H1 (cell line): ENCODE results near the gene TARP.

Experiments used
- CTCF ChIA-PET: fragments of 300-600 bp; sonication (Branson Sonifier 250); formaldehyde crosslinking; loops from one replicate; lab custom pipeline; 2021; ENCODE audit not compliant: partially characterized antibody; lab: Charles Lee
- POLR2A ChIA-PET: fragments of 300-600 bp; sonication (Branson Sonifier 250); formaldehyde crosslinking; loops from one replicate; lab custom pipeline; 2021; ENCODE audit warnings: inconsistent platforms; ENCODE audit not compliant: partially characterized antibody; lab: Charles Lee
- DNase-seq, 2 experiments: peaks; one replicate each; pipeline versions ENCODE4 v3.0.0 to v3.0.0-alpha.2; 2010 to 2022; ENCODE audit warnings: low spot score in 2 of 2, low read depth in 1 of 2, mixed read lengths in 1 of 2
- FAIRE-seq: peaks from 2 replicates; lab custom pipeline; 2011; peaks lifted over from hg19 to GRCh38; lab: Jason Lieb, UNC
- H2AFZ ChIP-seq: 2 replicates; pipeline ENCODE4 v1.8.1; 2012; ENCODE audit warnings: low read length, inconsistent platforms
- H2AK5ac ChIP-seq: 2 replicates; pipeline ENCODE4 v1.6.1; 2013; ENCODE audit warnings: low read depth, low read length
- H2BK120ac ChIP-seq: replicated peaks from 2 replicates; pipeline ENCODE3; 2013; ENCODE audit warnings: low read depth, low read length, inconsistent platforms
- H2BK12ac ChIP-seq: 2 replicates; pipeline ENCODE4 v1.6.1; 2013; ENCODE audit warnings: low read depth, low read length
- H2BK15ac ChIP-seq: 2 replicates; pipeline ENCODE4 v1.6.1; 2013; ENCODE audit warnings: low read length
- H2BK20ac ChIP-seq: 2 replicates; pipeline ENCODE4 v1.6.1; 2013; ENCODE audit warnings: low read length
- H2BK5ac ChIP-seq: 2 replicates; pipeline ENCODE4 v1.6.1; 2013; ENCODE audit warnings: low read depth, low read length
- H3K14ac ChIP-seq: 2 replicates; pipeline ENCODE4 v1.6.1; 2013; ENCODE audit warnings: inconsistent platforms; ENCODE audit not compliant: insufficient read length
- H3K18ac ChIP-seq: 2 replicates; pipeline ENCODE4 v1.6.1; 2013; ENCODE audit warnings: low read length; ENCODE audit errors: extremely low read depth
- H3K23ac ChIP-seq: 2 replicates; pipeline ENCODE4 v1.6.1; 2013; ENCODE audit warnings: inconsistent platforms; ENCODE audit not compliant: insufficient read length
- H3K23me2 ChIP-seq: 2 replicates; pipeline ENCODE4 v1.6.1; 2013; ENCODE audit warnings: low read depth, low read length
- H3K27ac ChIP-seq: 2 replicates; pipeline ENCODE4 v1.6.1; 2011; ENCODE audit warnings: low read depth, low read length, inconsistent platforms
- H3K27me3 ChIP-seq, 4 experiments: replicated peaks in 1 of 4; 1 replicate in 1 of 4; 2 replicates in 3 of 4; pipeline versions ENCODE4 v1.6.1 to v1.8.1; 2011 to 2013; ENCODE audit warnings: low read length in 3 of 4, mild to moderate bottlenecking in 3 of 4, inconsistent platforms in 2 of 4, mixed read lengths in 2 of 4, moderate library complexity in 1 of 4; ENCODE audit not compliant: control insufficient read depth in 3 of 4, insufficient read depth in 3 of 4; ENCODE audit errors: extremely low read depth in 1 of 4
- H3K36me3 ChIP-seq, 4 experiments: 2 replicates each; pipeline versions ENCODE4 v1.6.1 to v1.8.1; 2011 to 2013; ENCODE audit warnings: mild to moderate bottlenecking in 4 of 4, low read length in 3 of 4, moderate library complexity in 2 of 4, control low read depth in 1 of 4, inconsistent platforms in 1 of 4; ENCODE audit not compliant: insufficient read depth in 4 of 4, control insufficient read depth in 2 of 4
- H3K4ac ChIP-seq: replicated peaks from 2 replicates; pipeline ENCODE3; 2013; ENCODE audit warnings: low read length, low read depth, mixed read lengths, inconsistent platforms; ENCODE audit not compliant: insufficient read length
- H3K4me1 ChIP-seq, 4 experiments: replicated peaks in 1 of 4; 1 replicate in 1 of 4; 2 replicates in 3 of 4; pipeline versions ENCODE4 v1.6.1 to v1.8.1; 2011 to 2013; ENCODE audit warnings: low read length in 3 of 4, inconsistent platforms in 2 of 4, mixed read lengths in 1 of 4; ENCODE audit not compliant: insufficient read depth in 4 of 4, control insufficient read depth in 3 of 4
- H3K4me2 ChIP-seq, 2 experiments: 2 replicates each; pipeline versions ENCODE4 v1.6.1 to v1.8.1; 2011 to 2013; ENCODE audit warnings: low read depth in 2 of 2, low read length in 2 of 2, control low read depth in 1 of 2, inconsistent platforms in 1 of 2, mild to moderate bottlenecking in 1 of 2; ENCODE audit not compliant: insufficient read depth in 1 of 2
- H3K4me3 ChIP-seq, 4 experiments: fragments of 200-600, 300-600 bp in 1 of 4; sonication (generic), shearing (Covaris generic), sonication (Bioruptor Twin) in 1 of 4; 2 replicates each; pipeline versions ENCODE4 v1.5.1 to v1.8.1; 2011 to 2016; ENCODE audit warnings: low read length in 4 of 4, low read depth in 3 of 4, control low read depth in 2 of 4, inconsistent platforms in 2 of 4, mild to moderate bottlenecking in 2 of 4, mixed read lengths in 1 of 4, moderate library complexity in 1 of 4; ENCODE audit not compliant: insufficient read depth in 2 of 4; ENCODE audit errors: extremely low read depth in 1 of 4
- H3K56ac ChIP-seq: replicated peaks from 2 replicates; pipeline ENCODE3; 2013; ENCODE audit warnings: low read depth, mild to moderate bottlenecking, mixed read lengths, low read length, inconsistent platforms; ENCODE audit not compliant: insufficient read length
- H3K79me1 ChIP-seq: 2 replicates; pipeline ENCODE4 v1.6.1; 2013; ENCODE audit warnings: low read depth, low read length, control low read depth
- H3K79me2 ChIP-seq, 2 experiments: 2 replicates each; pipeline versions ENCODE4 v1.6.1 to v1.8.1; 2012 to 2013; ENCODE audit warnings: low read length in 2 of 2, mild to moderate bottlenecking in 2 of 2, inconsistent platforms in 1 of 2; ENCODE audit not compliant: insufficient read depth in 2 of 2, control insufficient read depth in 1 of 2
- H3K9ac ChIP-seq, 4 experiments: replicated peaks in 1 of 4; 1 replicate in 1 of 4; 2 replicates in 3 of 4; pipeline versions ENCODE4 v1.6.1 to v1.8.1; 2011 to 2013; ENCODE audit warnings: low read depth in 3 of 4, low read length in 3 of 4, control low read depth in 2 of 4, mild to moderate bottlenecking in 2 of 4, moderate library complexity in 2 of 4, inconsistent platforms in 1 of 4; ENCODE audit errors: extremely low read depth in 1 of 4
- H3K9me3 ChIP-seq, 2 experiments: 2 replicates each; pipeline versions ENCODE4 v1.6.1 to v1.8.1; 2012 to 2013; ENCODE audit warnings: mild to moderate bottlenecking in 2 of 2, moderate library complexity in 2 of 2, control low read depth in 1 of 2, inconsistent platforms in 1 of 2, low read depth in 1 of 2, low read length in 1 of 2, mixed read lengths in 1 of 2; ENCODE audit not compliant: insufficient read depth in 2 of 2
- H4K20me1 ChIP-seq, 2 experiments: replicated peaks in 1 of 2; 2 replicates each; pipeline versions ENCODE3 to v1.8.1; 2011 to 2013; ENCODE audit warnings: inconsistent platforms in 2 of 2, low read length in 2 of 2, mild to moderate bottlenecking in 1 of 2; ENCODE audit not compliant: insufficient read depth in 2 of 2, control insufficient read depth in 1 of 2
- H4K5ac ChIP-seq: 2 replicates; pipeline ENCODE4 v1.6.1; 2013; ENCODE audit warnings: low read length, low read depth, mixed read lengths, inconsistent platforms; ENCODE audit not compliant: insufficient read length
- H4K8ac ChIP-seq: 2 replicates; pipeline ENCODE4 v1.8.0; 2013; ENCODE audit warnings: mild to moderate bottlenecking, moderate library complexity, low read length, inconsistent platforms; ENCODE audit not compliant: insufficient read depth; ENCODE audit errors: extremely low read depth
- H4K91ac ChIP-seq: replicated peaks from 2 replicates; pipeline ENCODE3; 2013; ENCODE audit warnings: low read length, mixed read lengths, inconsistent platforms; ENCODE audit not compliant: insufficient read length
- ASH2L ChIP-seq: fragments of 200-600, 300-600 bp; sonication (generic); IDR thresholded peaks from one replicate; pipeline ENCODE4 v1.7.1; 2017; ENCODE audit warnings: low read length
- ATF2 ChIP-seq: IDR thresholded peaks from 2 replicates; pipeline ENCODE4 v1.6.1; 2012; ENCODE audit warnings: low read length, inconsistent platforms
- BRCA1 ChIP-seq: IDR thresholded peaks from 2 replicates; pipeline ENCODE4 v1.6.1; 2012; ENCODE audit warnings: low read depth, low read length, improper control_type of control experiment
- CBX5 ChIP-seq: fragments of 300-800, 300-1000 bp; sonication (generic); IDR thresholded peaks from 2 replicates; pipeline ENCODE4 v1.7.1; 2016; ENCODE audit warnings: antibody characterized with exemption, low read length, low read depth
- CEBPB ChIP-seq: IDR thresholded peaks from 2 replicates; pipeline ENCODE4 v1.6.1; 2012; ENCODE audit warnings: low read depth, low read length
- CREB1 ChIP-seq: IDR thresholded peaks from 2 replicates; pipeline ENCODE4 v1.6.1; 2012; ENCODE audit warnings: inconsistent platforms
- GABPA ChIP-seq: IDR thresholded peaks from 2 replicates; pipeline ENCODE4 v1.6.1; 2011; ENCODE audit warnings: mild to moderate bottlenecking, low read length, moderate library complexity, borderline replicate concordance; ENCODE audit not compliant: insufficient read depth
- KDM5A ChIP-seq: fragments of 200-600 bp; IDR thresholded peaks from 2 replicates; pipeline ENCODE4 v1.7.1; 2012; ENCODE audit warnings: mild to moderate bottlenecking, low read length, inconsistent platforms, mixed read lengths
- MAFK ChIP-seq: IDR thresholded peaks from 2 replicates; pipeline ENCODE4 v1.6.1; 2012; ENCODE audit warnings: low read depth, mild to moderate bottlenecking, improper control_type of control experiment, low read length
- MAX ChIP-seq: IDR thresholded peaks from 2 replicates; pipeline ENCODE4 v1.6.1; 2012; ENCODE audit warnings: inconsistent platforms
- RBBP5 ChIP-seq: IDR thresholded peaks from 2 replicates; pipeline ENCODE4 v1.7.1; 2012; ENCODE audit warnings: low read depth, mild to moderate bottlenecking, inconsistent platforms, low read length, moderate library complexity, borderline replicate concordance
- RXRA ChIP-seq: IDR thresholded peaks from 2 replicates; pipeline ENCODE4 v1.6.1; 2011; ENCODE audit warnings: low read depth, mild to moderate bottlenecking, low read length, moderate library complexity; ENCODE audit not compliant: insufficient read depth
- SIN3A ChIP-seq, 2 experiments: IDR thresholded peaks in 1 of 2; conservative IDR thresholded peaks in 1 of 2; 2 replicates each; pipeline ENCODE4 v1.6.1; 2011 to 2012; ENCODE audit warnings: low read length in 2 of 2, improper control_type of control experiment in 1 of 2, low read depth in 1 of 2, mild to moderate bottlenecking in 1 of 2
- SP4 ChIP-seq: IDR thresholded peaks from 2 replicates; pipeline ENCODE4 v1.6.1; 2012; ENCODE audit warnings: low read length, inconsistent platforms
- WGBS, 2 experiments: shearing (Covaris generic) in 1 of 2; methylation state at CpG; one replicate each; pipeline versions ENCODE4 v1.1.6 to v1.1.7; 2013 to 2015; ENCODE audit warnings: low lambda C conversion rate in 2 of 2, mixed read lengths in 2 of 2, inconsistent platforms in 1 of 2, low coverage in 1 of 2, missing lambda C conversion rate in 1 of 2; ENCODE audit not compliant: insufficient replicate concordance in 2 of 2, insufficient coverage in 1 of 2, insufficient read length in 1 of 2; ENCODE audit errors: extremely low coverage in 1 of 2, missing lambda C conversion rate in 1 of 2; 5-methylcytosine and 5-hydroxymethylcytosine counted together

The TARP gene

GRCh38 chr7:38235606-38236005 lies 37.8 kb downstream of the TARP start:
- Histone ChIP-seq H4K5ac (no peak overlapping the region), H2BK120ac (no peak overlapping the region), H4K91ac (no peak overlapping the region), H3K27me3 (no peaks in the 10 kb centered on the region), H4K8ac (no peak overlapping the region), H3K18ac (no peak overlapping the region), H3K4me1 (no peaks in the 10 kb centered on the region), H3K9ac (no peak overlapping the region), H2AFZ (no peak overlapping the region), H3K4ac (no peak overlapping the region), H2AK5ac (no peak overlapping the region), H2BK20ac (no peak overlapping the region), H3K79me2 (no peaks in the 10 kb centered on the region), H3K9me3 (no peaks in the 10 kb centered on the region), H3K4me2 (no peak overlapping the region), H2BK5ac (no peak overlapping the region), H3K36me3 (peaks cover 0 to 2% (median 0%) of the 10 kb centered on the region in 4 experiments; a peak in 1 of 8 replicates), H3K4me3 (no peak overlapping the region), H3K23me2 (no peaks in the 10 kb centered on the region), H3K23ac (no peak overlapping the region), H3K79me1 (no peaks in the 10 kb centered on the region), H4K20me1 (peaks cover 0 to 2% of the 10 kb centered on the region in 2 experiments), H2BK12ac (no peak overlapping the region), H3K14ac (no peak overlapping the region), H2BK15ac (no peak overlapping the region; the same call in 1 of the 2 replicates), H3K56ac (no peak overlapping the region), H3K27ac (no peak overlapping the region)
- DNase-seq (no peak), FAIRE-seq (no peak)
- ChIA-PET POLR2A (no interaction called here), CTCF (interaction anchor here (0.6 to 2.9 kb wide), 7 partner anchors 10 to 307 kb away, joined by 3 to 14 read pairs (median 4); no protein-coding TSS in a partner anchor)
- WGBS, 2 experiments, result 90% methylated on average over 4 of the region's 4 CpGs; no CpG with 5 or more reads in 1 of the 2 experiments
- TF ChIP-seq CEBPB (no peak), SIN3A (conservative IDR thresholded peaks at IDR 0.05 in 1 of 2, IDR thresholded peaks at IDR 0.05 in 1 of 2; ENCODE audit: low read depth in 1 of 2, low read length in 2 of 2) (no peak), BRCA1 (no peak), SP4 (no peak), GABPA (no peak), CREB1 (no peak), CBX5 (no peak), ASH2L (no peak), KDM5A (no peak), RXRA (no peak), RBBP5 (no peak), MAX (no peak), MAFK (no peak), ATF2 (no peak)
